ENCODE measurements around the gene HACD3.

DNA sequence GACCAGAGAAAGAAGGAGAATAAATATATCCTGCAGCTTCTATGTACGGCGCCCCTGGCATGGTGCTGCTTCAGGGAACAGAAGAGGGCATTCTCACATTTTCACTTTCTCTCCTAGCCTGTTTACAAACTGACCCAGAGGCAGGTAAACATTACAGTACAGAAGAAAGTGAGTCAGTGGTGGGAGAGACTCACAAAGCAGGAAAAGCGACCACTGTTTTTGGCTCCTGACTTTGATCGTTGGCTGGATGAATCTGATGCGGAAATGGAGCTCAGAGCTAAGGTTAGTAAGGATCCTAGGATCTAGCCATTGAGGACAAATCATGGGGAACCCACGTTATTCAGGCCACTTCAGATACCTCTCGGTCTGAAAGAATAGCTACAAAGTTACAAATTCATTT, 26.4 kb downstream of the HACD3 start:
- TF ChIP-seq POLR2A (IDR thresholded peaks at IDR 0.05) = no peak
- TF ChIP-seq, protein P1, sequence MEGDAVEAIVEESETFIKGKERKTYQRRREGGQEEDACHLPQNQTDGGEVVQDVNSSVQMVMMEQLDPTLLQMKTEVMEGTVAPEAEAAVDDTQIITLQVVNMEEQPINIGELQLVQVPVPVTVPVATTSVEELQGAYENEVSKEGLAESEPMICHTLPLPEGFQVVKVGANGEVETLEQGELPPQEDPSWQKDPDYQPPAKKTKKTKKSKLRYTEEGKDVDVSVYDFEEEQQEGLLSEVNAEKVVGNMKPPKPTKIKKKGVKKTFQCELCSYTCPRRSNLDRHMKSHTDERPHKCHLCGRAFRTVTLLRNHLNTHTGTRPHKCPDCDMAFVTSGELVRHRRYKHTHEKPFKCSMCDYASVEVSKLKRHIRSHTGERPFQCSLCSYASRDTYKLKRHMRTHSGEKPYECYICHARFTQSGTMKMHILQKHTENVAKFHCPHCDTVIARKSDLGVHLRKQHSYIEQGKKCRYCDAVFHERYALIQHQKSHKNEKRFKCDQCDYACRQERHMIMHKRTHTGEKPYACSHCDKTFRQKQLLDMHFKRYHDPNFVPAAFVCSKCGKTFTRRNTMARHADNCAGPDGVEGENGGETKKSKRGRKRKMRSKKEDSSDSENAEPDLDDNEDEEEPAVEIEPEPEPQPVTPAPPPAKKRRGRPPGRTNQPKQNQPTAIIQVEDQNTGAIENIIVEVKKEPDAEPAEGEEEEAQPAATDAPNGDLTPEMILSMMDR (IDR thresholded peaks at IDR 0.05) = no peak
